K562 (cell line): Measurements from ENCODE around the gene NPFFR1. TPM values are rescaled to one million over a fixed set of nuclear protein-coding genes. Genes with fewer than 3 reads are reported as not detected.

ENCODE experiments used
- ATF7 ChIP-seq: fragments of 450-650 bp; IDR thresholded peaks from 2 replicates; pipeline ENCODE4 v1.7.1; 2014; ENCODE audit warnings: mild to moderate bottlenecking, moderate library complexity
- BHLHE40 ChIP-seq: IDR thresholded peaks from 2 replicates; pipeline ENCODE4 v1.6.1; 2011; ENCODE audit warnings: low read length, improper control_type of control experiment
- E2F8 ChIP-seq: fragments of 450-650 bp; IDR thresholded peaks from 2 replicates; pipeline ENCODE4 v1.7.1; 2018; ENCODE audit warnings: mild to moderate bottlenecking, low read depth; ENCODE audit not compliant: partially characterized antibody
- ETV6 ChIP-seq, 3 experiments: fragments of 150-350 bp in 1 of 3; sonication (generic) in 1 of 3; formaldehyde crosslinking in 1 of 3; IDR thresholded peaks; 2 replicates each; pipeline versions ENCODE4 v1.6.1 to v1.8.0; 2014 to 2022; ENCODE audit warnings: borderline replicate concordance in 2 of 3, low read depth in 2 of 3, antibody characterized with exemption in 1 of 3, low read length in 1 of 3, mild to moderate bottlenecking in 1 of 3, missing genetic modification reagents in 1 of 3
- ILF3 ChIP-seq: fragments of 450-650 bp; IDR thresholded peaks from 2 replicates; pipeline ENCODE4 v1.6.1; 2018; ENCODE audit warnings: antibody characterized with exemption, mild to moderate bottlenecking, moderate library complexity, borderline replicate concordance
- NFE2 ChIP-seq: IDR thresholded peaks from 2 replicates; pipeline ENCODE4 v1.6.1; 2014; ENCODE audit warnings: antibody characterized with exemption, low read depth
- NFYB ChIP-seq: IDR thresholded peaks from 2 replicates; pipeline ENCODE4 v1.6.1; 2011; ENCODE audit warnings: mild to moderate bottlenecking, moderate library complexity; ENCODE audit not compliant: insufficient read length; ENCODE audit errors: extremely low read depth
- PCBP1 ChIP-seq: fragments of 200-400 bp; formaldehyde crosslinking; IDR thresholded peaks from 2 replicates; pipeline ENCODE4 v1.6.1; 2018; ENCODE audit warnings: mild to moderate bottlenecking, low read depth, low read length; ENCODE audit not compliant: poor library complexity, severe bottlenecking
- PHB2 ChIP-seq: fragments of 450-650 bp; IDR thresholded peaks from 2 replicates; pipeline ENCODE4 v1.6.1; 2017; ENCODE audit warnings: low read depth
- RAD51 ChIP-seq: fragments of 450-650 bp; IDR thresholded peaks from 2 replicates; pipeline ENCODE4 v1.7.1; 2016; ENCODE audit warnings: low read depth, mild to moderate bottlenecking, borderline replicate concordance
- RBBP5 ChIP-seq: fragments of 200-600 bp; sonication (generic); IDR thresholded peaks from 2 replicates; pipeline ENCODE4 v1.6.1; 2012; ENCODE audit warnings: borderline replicate concordance, mild to moderate bottlenecking, low read length, control low read depth, inconsistent platforms; ENCODE audit not compliant: insufficient read depth, poor library complexity, severe bottlenecking
- STAG1 ChIP-seq: sonication (generic); formaldehyde crosslinking; IDR thresholded peaks from 2 replicates; pipeline ENCODE4 v1.5.0; 2020; ENCODE audit warnings: missing genetic modification reagents, borderline replicate concordance
- ZNF217 ChIP-seq: sonication (generic); formaldehyde crosslinking; IDR thresholded peaks from 2 replicates; pipeline ENCODE4 v1.8.0; 2022; ENCODE audit warnings: mild to moderate bottlenecking, missing genetic modification reagents
- ZNF785 ChIP-seq: fragments of 250-450 bp; sonication (Bioruptor Pico); IDR thresholded peaks from 2 replicates; pipeline ENCODE4 v1.4.0; 2020; ENCODE audit warnings: mild to moderate bottlenecking
- ZNF79 ChIP-seq: fragments of 250-450 bp; sonication (Bioruptor Pico); IDR thresholded peaks from 2 replicates; pipeline ENCODE4 v1.4.0; 2020; ENCODE audit warnings: low read depth, mild to moderate bottlenecking, moderate library complexity
- polyA plus RNA-seq, 8 experiments: library from polyadenylated mRNA; depleted of rRNA in 4 of 8; stranded (reverse) in 5 of 8; unstranded in 3 of 8; fragments of >200 nt; fragmentation: Nextera tagmentation in 2 of 8; fragmentation: Illumina TruSeq in 1 of 8; extraction: Ambion mirVana in 2 of 8; extraction: Trizol in 1 of 8; gene quantifications; 2 replicates each; pipeline versions ENCODE4 v1.2.1 to v1.2.3, GENCODE V29; 2011 to 2014; ENCODE audit warnings: inconsistent platforms in 1 of 8, missing spikeins in 1 of 8
- total RNA-seq, 7 experiments: library from RNA; depleted of rRNA in 6 of 7; stranded (reverse); fragments of >200 nt in 6 of 7; fragmentation: Illumina TruSeq in 2 of 7; extraction: Trizol in 2 of 7; gene quantifications; 2 replicates each; pipeline versions ENCODE4 v1.2.1 to v1.2.3, GENCODE V29; 2011 to 2021; ENCODE audit warnings: low replicate concordance in 1 of 7
- TF ChIP-seq, protein P1 (sequence below): fragments of 450-650 bp; IDR thresholded peaks from 2 replicates; pipeline ENCODE4 v1.6.1; 2016; ENCODE audit warnings: mild to moderate bottlenecking
- TF ChIP-seq, protein P2 (sequence below), 2 experiments: fragments of 450-650 bp; conservative IDR thresholded peaks; 2 replicates each; pipeline ENCODE4 v1.6.1; 2017; ENCODE audit warnings: mild to moderate bottlenecking in 2 of 2, moderate library complexity in 2 of 2
- TF ChIP-seq, protein P3 (sequence below): sonication (generic); formaldehyde crosslinking; IDR thresholded peaks from 2 replicates; pipeline ENCODE4 v1.8.0; 2022; ENCODE audit warnings: mild to moderate bottlenecking, missing genetic modification reagents

Gene NPFFR1
- total and polyA plus RNA-seq, 9 of the 15 experiments (the other 6 are each of a cell fraction or from before 2014, with no cell fraction given) = under 0.01 TPM; not detected in 8

DNA sequence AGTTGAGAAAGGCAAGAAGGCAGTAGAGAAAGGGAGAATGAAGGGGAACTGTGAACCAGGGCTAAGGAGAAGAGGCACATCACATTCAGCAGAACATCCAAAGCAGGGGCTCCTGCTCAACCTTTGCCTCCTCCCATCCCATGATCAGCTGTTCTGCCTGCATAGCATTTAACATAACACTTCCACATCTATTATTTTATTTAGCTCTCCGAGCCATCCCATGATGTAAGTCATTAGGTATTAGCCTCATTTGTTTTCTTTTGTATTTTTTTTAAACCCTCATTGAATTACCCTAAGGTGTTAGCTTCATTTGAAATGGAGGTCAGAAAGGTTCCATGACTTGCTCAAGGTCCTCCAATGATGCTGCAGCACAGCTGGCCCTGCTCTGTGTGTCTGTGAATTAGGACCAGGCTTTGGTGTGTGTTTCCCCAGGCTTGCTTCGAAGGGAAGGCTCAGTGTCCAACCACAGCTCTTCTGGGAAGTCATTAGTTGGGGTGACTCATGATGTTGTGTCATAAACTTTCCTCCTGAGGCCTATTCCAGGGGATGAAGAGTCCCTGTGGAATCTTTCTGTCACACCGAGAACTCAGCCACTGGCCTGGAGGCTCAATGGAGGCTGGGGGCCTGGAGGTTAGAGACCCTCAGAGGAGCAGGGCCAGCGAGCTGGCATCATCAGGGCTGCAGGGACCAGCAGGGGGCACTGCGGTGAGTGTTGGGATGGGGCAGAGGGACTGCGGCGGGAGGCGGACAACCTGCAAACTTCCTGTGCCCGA, 16.5 kb downstream of the NPFFR1 start (continued):
- TF ChIP-seq, protein P1, sequence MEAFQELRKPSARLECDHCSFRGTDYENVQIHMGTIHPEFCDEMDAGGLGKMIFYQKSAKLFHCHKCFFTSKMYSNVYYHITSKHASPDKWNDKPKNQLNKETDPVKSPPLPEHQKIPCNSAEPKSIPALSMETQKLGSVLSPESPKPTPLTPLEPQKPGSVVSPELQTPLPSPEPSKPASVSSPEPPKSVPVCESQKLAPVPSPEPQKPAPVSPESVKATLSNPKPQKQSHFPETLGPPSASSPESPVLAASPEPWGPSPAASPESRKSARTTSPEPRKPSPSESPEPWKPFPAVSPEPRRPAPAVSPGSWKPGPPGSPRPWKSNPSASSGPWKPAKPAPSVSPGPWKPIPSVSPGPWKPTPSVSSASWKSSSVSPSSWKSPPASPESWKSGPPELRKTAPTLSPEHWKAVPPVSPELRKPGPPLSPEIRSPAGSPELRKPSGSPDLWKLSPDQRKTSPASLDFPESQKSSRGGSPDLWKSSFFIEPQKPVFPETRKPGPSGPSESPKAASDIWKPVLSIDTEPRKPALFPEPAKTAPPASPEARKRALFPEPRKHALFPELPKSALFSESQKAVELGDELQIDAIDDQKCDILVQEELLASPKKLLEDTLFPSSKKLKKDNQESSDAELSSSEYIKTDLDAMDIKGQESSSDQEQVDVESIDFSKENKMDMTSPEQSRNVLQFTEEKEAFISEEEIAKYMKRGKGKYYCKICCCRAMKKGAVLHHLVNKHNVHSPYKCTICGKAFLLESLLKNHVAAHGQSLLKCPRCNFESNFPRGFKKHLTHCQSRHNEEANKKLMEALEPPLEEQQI = no peak
- TF ChIP-seq STAG1 (CRISPR knock-in tag) (no peak), ZNF79 (CRISPR knock-in tag) (no peak), PCBP1 (no peak), ZNF217 (CRISPR knock-in tag) (no peak), RBBP5 (no peak), NFYB (no peak), ETV6 (IDR thresholded peaks at IDR 0.05; ENCODE audit: borderline replicate concordance in 1 of 2, low read depth in 2 of 2, low read length in 1 of 2) (no peak), ETV6 (CRISPR knock-in tag; IDR thresholded peaks at IDR 0.05; ENCODE audit: borderline replicate concordance) (no peak), ILF3 (no peak), PHB2 (no peak), ATF7 (peak; percentile 13; the same call in 1 of the 2 replicates), RAD51 (no peak), BHLHE40 (no peak), NFE2 (no peak), ZNF785 (CRISPR knock-in tag) (no peak), E2F8 (no peak)
- TF ChIP-seq, protein P2, sequence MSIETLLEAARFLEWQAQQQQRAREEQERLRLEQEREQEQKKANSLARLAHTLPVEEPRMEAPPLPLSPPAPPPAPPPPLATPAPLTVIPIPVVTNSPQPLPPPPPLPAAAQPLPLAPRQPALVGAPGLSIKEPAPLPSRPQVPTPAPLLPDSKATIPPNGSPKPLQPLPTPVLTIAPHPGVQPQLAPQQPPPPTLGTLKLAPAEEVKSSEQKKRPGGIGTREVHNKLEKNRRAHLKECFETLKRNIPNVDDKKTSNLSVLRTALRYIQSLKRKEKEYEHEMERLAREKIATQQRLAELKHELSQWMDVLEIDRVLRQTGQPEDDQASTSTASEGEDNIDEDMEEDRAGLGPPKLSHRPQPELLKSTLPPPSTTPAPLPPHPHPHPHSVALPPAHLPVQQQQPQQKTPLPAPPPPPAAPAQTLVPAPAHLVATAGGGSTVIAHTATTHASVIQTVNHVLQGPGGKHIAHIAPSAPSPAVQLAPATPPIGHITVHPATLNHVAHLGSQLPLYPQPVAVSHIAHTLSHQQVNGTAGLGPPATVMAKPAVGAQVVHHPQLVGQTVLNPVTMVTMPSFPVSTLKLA (conservative IDR thresholded peaks at IDR 0.05) = no peak
- TF ChIP-seq, protein P3, sequence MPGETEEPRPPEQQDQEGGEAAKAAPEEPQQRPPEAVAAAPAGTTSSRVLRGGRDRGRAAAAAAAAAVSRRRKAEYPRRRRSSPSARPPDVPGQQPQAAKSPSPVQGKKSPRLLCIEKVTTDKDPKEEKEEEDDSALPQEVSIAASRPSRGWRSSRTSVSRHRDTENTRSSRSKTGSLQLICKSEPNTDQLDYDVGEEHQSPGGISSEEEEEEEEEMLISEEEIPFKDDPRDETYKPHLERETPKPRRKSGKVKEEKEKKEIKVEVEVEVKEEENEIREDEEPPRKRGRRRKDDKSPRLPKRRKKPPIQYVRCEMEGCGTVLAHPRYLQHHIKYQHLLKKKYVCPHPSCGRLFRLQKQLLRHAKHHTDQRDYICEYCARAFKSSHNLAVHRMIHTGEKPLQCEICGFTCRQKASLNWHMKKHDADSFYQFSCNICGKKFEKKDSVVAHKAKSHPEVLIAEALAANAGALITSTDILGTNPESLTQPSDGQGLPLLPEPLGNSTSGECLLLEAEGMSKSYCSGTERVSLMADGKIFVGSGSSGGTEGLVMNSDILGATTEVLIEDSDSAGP = no peak
